Right lung (tissue), 5 donors: ENCODE data around the gene ADAT3. TPM values are rescaled to one million over a fixed set of nuclear protein-coding genes. Genes with fewer than 3 reads are reported as not detected.
A peak's percentile ranks its signal among the peaks of the same experiment; 100 is the strongest.

Experiments
- DNase-seq, 2 donors: peaks; one replicate each; pipeline ENCODE4 v3.0.0-alpha.2; 2013
- polyA plus RNA-seq, 5 donors: library from polyadenylated mRNA; unstranded; fragments of 120-200 nt; gene quantifications; one replicate each; pipeline versions ENCODE4 v1.2.1 to v1.2.3, GENCODE V29; 2013; ENCODE audit warnings: inconsistent platforms in 1 of 5, low replicate concordance in 1 of 5; ENCODE audit not compliant: insufficient read length in 5 of 5, insufficient read depth in 1 of 5

The ADAT3 gene
- polyA plus RNA-seq, 5 donors: 0.98 to 4.5 (median 1.9) TPM

DNA sequence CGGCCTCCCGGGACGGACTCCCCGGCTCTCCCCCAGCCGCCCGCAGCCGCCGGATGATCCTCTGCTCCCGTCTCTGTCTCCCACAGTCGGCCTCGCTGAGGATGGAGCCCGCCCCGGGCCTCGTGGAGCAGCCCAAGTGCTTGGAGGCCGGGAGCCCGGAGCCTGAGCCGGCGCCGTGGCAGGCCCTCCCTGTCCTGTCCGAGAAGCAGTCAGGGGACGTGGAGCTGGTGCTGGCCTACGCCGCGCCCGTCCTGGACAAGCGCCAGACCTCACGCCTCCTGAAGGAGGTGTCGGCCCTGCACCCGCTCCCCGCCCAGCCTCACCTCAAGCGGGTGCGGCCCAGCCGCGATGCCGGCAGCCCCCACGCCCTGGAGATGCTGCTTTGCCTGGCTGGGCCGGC lies 6.8 kb downstream of the ADAT3 start:
- DNase-seq: no peak

DNA sequence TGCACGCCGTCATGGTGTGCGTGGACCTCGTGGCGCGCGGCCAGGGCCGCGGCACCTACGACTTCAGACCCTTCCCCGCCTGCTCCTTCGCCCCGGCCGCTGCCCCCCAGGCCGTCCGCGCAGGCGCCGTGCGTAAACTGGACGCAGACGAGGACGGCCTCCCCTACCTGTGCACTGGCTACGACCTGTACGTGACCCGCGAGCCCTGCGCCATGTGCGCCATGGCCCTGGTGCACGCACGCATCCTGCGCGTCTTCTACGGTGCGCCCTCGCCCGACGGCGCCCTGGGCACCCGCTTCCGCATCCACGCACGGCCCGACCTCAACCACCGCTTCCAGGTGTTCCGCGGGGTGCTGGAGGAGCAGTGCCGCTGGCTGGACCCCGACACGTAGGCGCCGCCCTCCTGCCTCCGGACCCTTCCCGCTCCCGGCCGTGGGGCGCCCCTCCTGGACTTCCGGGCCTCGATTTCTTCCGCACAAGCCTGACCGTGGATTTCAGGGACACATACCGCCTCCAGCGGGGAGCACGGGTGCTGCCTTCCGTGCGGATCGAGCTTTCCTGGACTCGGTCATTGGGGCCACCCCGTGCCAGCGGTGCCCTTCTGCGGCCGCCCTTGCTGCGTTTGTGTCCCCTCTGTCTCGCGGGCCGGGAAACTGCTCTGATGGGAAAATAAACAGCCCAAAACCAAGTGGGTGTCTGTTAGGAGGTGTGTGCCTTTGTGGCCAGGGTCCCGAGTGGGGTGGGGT lies 7.7 kb downstream of the ADAT3 start:
- no peak for DNase-seq

DNA sequence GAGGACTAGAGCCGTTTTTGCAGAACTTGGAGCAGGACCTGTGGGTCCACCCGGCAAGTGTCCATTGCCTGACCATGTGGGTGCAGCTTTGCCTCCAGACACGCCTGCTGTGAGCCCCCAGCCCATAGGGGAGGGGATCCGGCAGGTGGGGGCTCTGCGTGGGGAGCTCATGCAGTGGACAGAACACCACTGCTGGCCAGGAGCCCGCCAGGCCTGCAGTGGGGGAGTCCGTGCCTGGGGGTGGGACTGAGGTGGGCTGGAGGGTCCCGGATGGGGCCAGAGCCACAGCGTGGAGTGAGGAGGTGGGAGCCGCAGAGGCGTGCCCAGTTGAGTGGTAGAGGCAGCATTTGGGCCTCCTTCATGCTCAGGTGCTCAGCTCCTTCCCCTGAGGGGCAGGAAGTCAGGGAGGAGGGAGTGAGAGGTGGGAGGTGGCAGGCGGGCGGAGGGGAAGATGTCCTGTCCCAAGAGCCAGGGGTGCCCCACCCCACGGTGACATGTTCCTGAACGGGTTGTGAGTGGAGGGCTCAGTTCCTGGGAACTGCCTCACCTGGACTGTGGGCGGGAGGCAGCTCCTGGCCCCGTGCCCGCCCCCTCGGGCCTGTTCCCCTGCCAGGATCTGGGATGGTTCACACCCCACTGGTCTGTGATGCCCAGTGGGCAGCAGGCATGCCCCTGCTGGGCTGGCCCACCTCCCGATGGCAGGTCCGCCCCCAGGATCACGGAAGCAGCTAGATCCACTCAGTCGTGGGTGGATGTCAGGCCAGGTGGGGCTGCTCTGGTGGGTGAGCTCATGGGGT lies 8.8 kb downstream of the ADAT3 start:
- no peak for DNase-seq

DNA sequence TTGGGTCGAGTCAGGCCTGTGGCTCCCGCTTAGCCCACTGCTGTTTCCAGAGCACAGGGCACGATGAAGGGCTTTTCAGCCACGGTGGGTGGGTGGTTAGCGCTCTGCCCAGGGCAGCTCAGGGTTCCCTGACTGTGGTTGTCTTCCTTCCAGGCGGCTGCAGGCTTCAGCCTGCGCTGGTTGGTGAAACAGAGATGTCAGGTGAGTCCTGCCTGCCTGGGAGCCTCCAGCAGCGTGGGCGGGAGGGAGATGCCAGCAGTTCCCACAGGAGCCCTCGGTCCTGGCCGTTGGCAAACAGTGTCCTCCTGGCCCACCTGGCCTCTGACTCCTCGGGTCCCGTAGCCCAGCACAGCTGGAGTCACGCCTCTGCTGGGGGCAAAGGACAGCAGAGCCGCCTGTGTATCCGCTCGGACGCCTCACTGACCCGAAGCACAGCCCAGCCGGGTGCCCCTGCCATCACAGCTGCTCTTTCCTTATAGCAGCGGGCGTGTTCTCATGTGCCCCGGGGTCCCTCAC lies 9.7 kb downstream of the ADAT3 start:
- no peak for DNase-seq

DNA sequence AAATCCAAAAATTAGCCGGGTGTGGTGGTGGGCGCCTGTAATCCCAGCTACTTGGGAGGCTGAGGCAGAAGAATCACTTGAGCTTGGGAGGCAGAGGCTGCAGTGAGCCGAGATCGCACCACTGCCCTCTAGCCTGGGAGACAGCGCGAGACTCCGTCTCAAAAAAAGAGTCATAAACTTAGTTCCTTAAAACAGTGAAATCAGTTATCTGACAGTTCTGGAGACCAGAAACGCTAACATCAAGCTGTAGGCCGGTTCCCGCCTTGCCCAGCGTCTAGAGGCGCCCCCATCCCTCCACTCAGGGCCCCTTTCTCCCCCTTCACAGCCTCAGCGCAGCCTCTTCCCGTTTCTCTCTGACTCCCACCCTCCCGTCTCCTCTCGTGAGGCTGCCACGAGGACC lies 11.9 kb downstream of the ADAT3 start:
- DNase-seq: no peak

DNA sequence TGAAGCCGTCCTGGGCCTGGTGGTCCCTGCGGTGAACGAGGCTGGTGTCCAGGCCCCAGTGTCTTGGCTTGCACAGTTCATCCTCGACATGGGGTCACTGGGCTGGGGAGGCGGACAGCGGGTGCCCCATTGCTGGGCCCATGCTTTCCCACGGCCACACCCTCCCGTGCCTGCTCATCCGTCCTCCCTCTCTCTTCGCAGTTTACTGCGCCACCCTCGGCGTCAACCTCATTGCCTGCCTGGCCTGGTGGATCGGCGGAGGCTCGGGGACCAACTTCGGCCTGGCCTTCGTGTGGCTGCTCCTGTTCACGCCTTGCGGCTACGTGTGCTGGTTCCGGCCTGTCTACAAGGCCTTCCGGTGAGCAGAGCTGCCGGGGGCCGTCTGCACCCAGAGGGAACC lies 12.7 kb downstream of the ADAT3 start:
- DNase-seq: no peak

DNA sequence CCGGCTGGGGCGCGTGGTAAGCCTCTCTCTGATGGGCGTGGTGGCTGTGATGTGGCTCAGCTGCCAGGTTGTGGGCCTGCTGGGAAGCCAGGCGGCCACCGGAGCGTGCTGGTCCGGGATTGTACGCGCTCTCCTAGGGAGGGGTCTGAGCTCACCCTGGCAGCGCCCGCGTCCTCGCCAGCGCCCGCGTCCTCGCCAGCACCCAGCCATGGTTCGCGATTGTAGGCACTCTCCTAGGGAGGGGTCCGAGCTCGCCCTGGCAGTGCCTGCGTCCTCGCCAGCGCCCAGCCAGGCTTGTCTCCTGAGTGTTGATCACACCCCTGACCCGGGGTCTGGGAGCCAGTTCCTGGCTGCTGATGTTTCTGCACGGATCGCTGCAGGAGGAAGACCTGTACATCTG lies 13.8 kb downstream of the ADAT3 start:
- no peak for DNase-seq

DNA sequence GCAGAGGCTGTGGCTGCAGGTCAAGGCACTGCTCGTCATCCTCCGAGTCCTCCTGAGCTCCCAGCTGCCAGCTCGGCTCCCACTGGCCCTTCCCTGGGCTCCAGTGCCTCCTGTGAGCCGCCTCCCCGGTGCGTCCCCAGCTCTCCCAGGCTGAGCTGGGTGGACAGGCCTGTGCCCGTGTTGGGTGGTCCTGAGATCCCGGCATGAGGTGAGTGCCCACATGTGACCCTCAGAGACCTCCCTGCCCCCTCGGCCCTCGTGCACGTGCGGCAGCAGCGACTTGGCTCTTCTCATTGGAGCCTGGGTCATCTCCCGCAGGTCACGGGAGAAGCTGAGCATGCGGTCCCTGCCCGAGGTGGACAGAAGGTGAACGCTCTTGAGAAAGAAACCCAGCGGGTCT lies 15.4 kb downstream of the ADAT3 start:
- DNase-seq: no peak

DNA sequence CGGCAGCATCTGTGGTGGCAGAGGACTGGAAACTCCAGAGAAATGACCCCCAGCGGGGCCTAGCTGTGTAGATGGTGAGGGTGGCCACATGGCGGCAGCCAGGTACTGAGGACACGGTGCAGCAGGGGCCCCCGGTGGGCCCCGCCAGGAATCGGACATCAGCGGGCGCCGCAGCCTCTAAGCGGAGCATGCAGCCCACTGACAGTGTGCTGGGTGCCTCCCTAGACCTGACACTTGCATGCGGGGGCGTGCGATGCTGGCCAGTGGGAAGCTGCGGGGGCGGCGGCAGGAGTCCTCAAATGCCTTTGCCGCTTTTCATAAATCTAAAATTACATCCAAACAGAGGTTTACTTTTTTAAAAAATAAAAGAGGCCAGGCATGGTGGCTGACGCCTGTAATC lies 16.1 kb downstream of the ADAT3 start:
- DNase-seq: no peak

DNA sequence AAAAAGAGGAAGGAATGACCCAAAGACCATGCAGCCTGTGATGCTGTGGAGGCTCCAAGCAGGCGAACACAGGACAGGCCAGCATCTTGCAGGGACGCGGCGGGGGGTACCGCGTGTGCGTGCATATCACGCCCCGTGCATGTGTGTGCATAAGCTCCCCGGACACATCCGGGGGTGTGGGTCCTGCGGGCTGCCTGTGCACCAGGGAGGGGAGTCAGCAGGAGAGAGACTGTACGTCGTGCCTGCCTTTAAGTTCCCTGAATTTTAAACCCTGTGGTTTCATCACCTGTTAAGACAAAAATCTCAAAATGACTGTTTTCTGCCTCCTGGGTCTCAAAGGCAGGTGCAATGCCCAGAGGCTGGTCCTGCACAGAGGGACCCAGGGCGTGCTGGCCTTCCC lies 16.6 kb downstream of the ADAT3 start:
- no peak for DNase-seq

DNA sequence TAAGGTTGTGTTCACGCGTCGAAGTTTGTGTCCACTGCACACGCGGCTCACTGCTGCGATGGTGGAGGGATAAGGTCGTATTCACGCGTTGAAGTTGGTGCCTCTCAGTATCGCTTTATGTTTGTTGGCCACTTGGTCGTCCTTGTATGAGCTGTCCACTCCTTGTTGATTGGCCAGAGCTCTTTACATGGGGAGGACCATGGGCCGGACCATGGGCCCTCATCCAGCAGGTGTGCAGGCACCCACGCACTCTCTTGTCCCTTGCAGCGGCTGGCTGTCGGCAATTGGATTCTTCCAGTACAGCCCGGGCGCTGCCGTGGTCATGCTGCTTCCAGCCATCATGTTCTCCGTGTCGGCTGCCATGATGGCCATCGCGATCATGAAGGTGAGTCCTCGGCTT lies 17.6 kb downstream of the ADAT3 start:
- DNase-seq: no peak

DNA sequence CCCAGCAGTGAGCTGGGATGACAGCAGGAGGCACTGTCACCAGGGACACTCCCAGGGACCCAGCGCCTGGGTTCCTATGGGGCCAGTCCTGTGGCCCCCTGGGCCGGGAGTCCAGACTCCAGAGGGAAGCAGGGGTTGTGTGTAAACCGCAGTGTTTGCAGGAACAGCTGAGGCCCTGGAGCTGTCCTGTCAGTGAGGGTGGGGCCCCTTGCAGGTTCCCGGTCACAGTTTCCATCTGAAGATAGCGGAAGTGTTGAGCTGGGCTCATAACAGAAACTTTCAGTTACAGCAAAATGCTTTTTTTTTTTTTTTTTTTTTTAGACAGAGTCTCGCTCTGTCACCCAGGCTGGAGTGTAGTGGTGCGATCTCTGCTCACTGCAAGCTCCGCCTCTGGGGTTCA lies 18.1 kb downstream of the ADAT3 start:
- DNase-seq: no peak

DNA sequence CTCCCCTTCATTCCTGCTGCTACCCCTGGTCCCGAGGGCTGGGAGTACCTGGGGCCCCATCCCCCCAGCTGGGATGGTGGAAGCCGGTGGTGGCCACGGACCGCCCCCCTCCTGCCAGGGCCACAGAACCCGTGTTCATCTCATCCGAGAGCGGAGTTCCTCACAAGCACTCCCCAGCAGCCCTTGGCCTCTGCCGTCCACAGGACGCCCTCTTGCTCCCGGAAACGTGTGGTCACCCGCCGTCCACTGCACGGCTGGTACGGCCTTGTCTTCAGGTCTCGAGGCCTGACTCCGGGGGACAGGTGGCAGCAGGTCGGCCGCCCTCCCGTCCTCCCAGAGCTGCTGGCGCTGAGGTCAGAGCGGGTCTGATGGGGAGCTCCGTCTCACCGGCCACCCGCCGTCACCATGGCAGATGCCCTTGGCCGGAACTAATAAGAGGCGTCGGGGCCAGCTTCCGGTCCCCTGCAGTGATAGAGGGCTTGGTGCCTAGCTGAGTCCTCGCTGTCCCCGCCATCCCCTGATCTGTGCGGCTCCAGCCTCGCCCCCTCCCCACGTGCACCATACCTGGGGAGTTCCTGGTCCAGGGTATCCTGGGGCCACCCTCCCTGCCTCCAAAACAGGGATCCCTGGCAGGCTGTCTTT lies 19.2 kb downstream of the ADAT3 start:
- no peak for DNase-seq

DNA sequence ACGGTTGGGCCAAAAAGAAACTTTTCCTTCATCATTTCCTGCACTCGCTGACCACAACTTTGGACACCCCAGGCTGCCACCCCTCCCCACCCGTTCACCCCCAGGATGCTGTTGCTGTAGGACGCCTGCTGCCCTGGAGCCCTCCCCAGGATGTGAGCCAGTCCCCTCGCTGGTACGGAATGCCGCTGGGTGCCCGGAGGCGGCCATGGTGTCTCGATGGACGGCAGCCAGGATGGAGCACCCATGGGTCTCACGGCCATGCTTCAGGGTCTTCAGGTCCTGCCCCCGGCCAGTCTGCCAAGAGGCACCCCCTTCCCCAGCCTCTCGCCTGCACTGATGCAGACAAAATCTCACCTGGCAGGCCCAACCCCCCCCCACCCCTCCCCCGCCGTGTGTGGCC lies 20.3 kb downstream of the ADAT3 start:
- no peak for DNase-seq

DNA sequence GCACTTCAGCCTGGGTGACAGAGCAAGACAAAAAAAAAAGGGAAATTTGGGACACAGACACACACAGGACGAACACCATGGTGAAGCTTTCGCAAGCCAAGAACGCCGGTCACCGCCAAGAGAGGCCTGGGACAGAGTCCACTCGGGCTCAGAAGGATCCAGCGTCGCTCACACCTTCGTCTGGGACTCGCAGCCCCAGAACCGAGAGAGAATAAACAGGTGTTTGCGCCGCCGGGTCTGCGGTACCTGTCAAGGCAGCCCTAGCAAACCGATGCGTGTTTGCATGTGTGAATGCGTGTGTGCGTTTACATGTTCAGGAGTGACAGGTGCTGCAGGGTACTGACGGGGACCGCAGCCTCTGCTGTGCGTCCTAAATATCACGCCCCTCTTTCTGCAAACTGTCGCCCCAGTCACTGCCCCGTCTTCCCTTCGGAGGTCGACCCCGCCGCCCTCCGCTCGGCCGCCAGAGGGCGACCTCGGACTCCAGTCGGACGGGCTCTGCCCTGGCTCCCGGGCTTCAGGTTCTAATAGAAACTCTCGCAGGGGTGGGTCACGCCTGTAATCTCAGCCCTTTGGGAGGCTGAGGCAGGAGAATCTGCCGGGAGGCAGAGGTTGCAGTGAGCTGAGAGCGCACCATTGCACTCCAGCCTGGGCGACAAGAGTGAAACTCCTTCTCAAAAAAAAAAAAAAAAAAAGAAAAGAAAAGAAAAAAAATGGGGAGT lies 24.0 kb downstream of the ADAT3 start:
- peak; percentile 52 to 59 for DNase-seq

DNA sequence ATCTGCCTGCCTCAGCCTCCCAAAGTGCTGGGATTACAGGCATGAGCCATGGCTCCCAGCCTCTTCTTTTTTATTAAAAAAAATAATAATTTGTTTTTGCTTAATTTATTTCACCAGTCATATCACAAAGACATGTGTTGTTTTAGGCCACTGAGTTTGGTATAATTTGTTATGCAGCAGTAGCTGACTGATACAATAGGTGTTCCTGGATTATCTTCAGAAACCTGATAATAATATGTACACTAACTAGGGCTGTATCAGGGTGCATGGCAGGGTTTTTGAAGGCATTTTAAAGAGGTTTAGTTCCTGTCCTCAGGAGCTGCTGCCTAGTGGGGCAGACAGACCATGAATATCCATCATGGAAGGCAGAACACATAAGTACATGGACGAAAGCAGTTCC lies 26.2 kb downstream of the ADAT3 start:
- no peak for DNase-seq

DNA sequence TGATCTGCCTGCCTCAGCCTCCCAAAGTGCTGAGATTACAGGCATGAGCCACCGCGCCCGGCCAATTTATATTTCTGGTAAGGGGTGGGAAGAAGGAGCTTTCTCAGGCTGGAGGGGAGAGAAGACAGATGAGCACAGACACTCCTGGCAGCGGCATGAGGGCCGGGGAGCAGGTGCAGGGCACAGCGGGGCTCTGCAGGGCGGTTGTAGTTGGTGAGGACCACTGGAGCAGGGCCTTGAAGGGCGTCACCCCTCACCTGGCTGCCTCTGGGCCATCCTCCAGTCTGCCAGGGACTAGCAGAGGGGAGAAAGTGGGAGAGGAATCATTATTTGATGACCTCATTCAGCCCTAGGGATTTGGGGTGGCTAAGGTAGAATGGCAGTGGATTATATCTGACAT lies 27.2 kb downstream of the ADAT3 start:
- DNase-seq: no peak

DNA sequence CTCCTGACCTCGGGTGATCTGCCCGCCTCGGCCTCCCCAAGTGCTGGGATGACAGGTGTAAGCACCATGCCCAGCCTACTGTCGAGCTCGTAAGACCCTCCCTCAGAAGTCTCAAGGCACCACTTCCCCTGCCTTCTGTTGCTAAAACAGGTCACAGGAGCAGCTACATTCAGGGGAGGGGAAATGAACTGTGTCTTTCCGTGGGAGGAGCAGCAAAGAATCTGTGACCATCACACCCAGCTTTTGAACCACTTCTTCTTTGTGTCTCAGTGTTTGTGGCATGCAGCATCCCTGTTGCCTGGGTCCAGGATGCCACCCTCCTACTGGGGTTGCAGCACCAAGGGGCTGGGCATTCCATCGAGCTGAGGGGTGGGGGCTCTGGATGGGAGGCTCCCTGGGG lies 28.0 kb downstream of the ADAT3 start:
- DNase-seq: no peak

DNA sequence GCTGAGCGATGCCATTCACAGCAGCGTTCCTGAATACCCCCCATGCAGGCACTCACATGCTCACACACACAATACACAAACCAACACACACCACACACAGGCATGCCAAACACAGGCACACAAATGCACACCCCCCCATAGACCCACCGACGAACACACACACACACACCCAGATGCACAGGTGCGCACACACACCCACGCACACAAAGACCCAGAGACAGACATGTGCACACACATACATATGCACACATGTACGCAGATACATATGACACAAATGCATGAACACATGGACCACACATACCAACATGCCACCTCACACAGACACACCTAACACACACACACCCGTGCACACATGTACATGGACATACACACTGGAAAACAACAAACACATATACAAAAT lies 28.7 kb downstream of the ADAT3 start:
- DNase-seq: no peak

DNA sequence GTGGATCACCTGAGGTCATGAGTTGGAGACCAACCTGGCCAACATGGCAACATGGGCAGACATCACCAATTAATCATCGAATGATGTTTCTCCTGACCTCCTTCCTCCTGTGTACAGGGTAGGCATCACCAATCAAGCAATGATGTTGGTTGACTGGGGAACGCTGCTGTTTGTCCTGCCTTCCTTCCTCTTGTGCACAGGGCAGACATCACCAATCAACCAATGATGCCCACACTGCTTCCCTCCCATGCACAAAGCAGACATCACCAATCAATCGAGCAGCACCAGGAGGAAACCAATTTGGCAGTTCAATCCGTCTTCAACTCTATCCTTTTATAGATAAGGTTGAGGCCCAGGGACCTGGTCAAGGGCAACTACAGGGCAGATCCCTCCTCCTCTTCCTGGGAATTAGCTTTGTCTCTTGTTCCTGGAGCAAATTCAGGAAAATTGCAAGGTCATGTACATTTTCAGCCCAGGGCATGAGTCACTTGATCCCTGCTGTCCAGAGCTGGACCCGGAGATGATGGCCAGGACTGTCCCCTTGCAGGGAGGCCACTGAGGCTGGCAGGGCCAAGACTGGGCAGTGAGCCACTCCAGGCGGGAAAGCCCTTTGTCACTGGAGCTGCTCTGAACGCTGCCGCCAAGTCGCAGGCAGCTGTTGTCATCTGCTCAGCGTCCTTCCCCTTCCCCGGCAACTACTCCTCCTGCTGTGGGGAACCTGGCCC lies 30.4 kb downstream of the ADAT3 start:
- no peak for DNase-seq

DNA sequence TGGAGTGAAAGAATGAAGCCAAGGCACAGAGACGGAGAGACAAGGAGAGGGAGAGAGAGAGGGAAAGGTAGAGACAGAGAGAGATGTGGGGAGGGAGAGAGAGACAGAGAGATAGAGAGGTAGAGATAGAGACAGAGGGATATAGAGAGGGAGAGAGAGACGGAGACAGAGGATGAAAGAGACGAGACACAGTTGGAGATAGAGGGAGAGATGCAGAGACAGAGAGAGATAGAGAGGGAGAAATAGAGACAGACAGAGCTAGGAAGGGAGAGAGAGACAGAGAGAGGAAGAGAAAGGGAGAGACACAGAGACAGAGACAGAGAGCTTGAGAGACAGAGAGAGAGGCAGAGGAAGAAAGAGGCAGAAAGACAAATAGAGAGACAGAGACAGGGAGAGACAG lies 31.2 kb downstream of the ADAT3 start:
- DNase-seq: no peak
